ENCODE data around the gene KCNH2. TPM values are rescaled to one million over a fixed set of nuclear protein-coding genes. Genes with fewer than 3 reads are reported as not detected.

The KCNH2 gene
- total and polyA plus RNA-seq, 8 donors, result 4.0 to 77.7 (median 7.3) TPM

DNA sequence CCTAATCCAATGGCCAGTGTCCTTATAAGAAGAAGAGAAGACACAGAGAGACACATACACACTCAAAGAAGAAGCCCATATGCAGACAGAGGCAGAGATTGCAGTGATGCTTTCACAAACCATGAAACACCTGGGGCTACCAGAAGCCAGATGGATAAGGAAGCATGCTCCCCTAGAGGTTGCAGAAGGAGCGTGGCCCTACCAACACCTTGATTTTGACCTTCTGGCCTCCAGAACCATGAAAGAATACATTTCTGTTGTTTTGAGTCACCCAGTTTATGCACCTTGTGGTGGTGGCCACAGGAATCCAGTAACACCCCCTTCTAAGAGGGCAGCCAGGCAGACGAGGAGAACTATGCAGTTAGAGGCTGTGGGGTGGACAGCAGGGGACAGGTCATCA lies 82.3 kb downstream of the KCNH2 start:
- WGBS, 5 donors, result 49 to 67% (median 56%) methylated on average over 2 of the region's 2 CpGs
- no peak overlapping the region for H3K4me3 ChIP-seq
- H3K4me1 ChIP-seq, result peaks cover 0 to 14% (median 10%) of the 10 kb centered on the region in 4 donors
- H3K27me3 ChIP-seq, result peaks cover 0 to 36% (median 10%) of the 10 kb centered on the region in 3 donors
- H3K36me3 ChIP-seq, result no peaks in the 10 kb centered on the region
- peaks cover 0 to 13% (median 5%) of the 10 kb centered on the region in 4 donors for H3K9me3 ChIP-seq
- no peak overlapping the region for H3K27ac ChIP-seq
- no peak for DNase-seq
- intact Hi-C loops (cut with DNase I; ENCODE audit: low total_unique reads), result loop anchor here (5.0 kb wide), 1 partner anchor 91 kb away; no protein-coding TSS in a partner anchor
- TF ChIP-seq POLR2A (IDR thresholded peaks at IDR 0.05) (no peak), EP300 (IDR thresholded peaks at IDR 0.05) (no peak), POLR2AphosphoS5 (IDR thresholded peaks at IDR 0.05) (no peak)
- TF ChIP-seq, protein P1, sequence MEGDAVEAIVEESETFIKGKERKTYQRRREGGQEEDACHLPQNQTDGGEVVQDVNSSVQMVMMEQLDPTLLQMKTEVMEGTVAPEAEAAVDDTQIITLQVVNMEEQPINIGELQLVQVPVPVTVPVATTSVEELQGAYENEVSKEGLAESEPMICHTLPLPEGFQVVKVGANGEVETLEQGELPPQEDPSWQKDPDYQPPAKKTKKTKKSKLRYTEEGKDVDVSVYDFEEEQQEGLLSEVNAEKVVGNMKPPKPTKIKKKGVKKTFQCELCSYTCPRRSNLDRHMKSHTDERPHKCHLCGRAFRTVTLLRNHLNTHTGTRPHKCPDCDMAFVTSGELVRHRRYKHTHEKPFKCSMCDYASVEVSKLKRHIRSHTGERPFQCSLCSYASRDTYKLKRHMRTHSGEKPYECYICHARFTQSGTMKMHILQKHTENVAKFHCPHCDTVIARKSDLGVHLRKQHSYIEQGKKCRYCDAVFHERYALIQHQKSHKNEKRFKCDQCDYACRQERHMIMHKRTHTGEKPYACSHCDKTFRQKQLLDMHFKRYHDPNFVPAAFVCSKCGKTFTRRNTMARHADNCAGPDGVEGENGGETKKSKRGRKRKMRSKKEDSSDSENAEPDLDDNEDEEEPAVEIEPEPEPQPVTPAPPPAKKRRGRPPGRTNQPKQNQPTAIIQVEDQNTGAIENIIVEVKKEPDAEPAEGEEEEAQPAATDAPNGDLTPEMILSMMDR (IDR thresholded peaks at IDR 0.05), result no peak

Other genes with a start within 250 kb of the KCNH2 start
- gene GIMAP5, start 240.9 kb downstream of the KCNH2 start, total RNA-seq, result 10 to 100 TPM in 4 of 5 donors, 1 to 10 TPM in 1; 7.0 to 25.2 (median 20.9) TPM
- gene GIMAP5, start 240.9 kb downstream of the KCNH2 start, polyA plus RNA-seq, result 10 to 100 TPM; 10.0 to 16.3 (median 14.0) TPM
- 100 to 1,000 TPM in 1 of 5 donors, 10 to 100 TPM in 4; 59.3 to 108 (median 87.6) TPM for gene TMEM176B, start 178.0 kb downstream of the KCNH2 start, total RNA-seq
- gene TMEM176B, start 178.0 kb downstream of the KCNH2 start, polyA plus RNA-seq, result 100 to 1,000 TPM in 1 of 3 donors, 10 to 100 TPM in 2; 29.4 to 157 (median 90.1) TPM
- 100 to 1,000 TPM in 1 of 5 donors, 10 to 100 TPM in 4; 14.7 to 116 (median 35.8) TPM for gene TMEM176A, start 177.6 kb downstream of the KCNH2 start, total RNA-seq
- 10 to 100 TPM; 21.4 to 92.0 (median 62.0) TPM for gene TMEM176A, start 177.6 kb downstream of the KCNH2 start, polyA plus RNA-seq
- gene AOC1, start 125.8 kb downstream of the KCNH2 start, total RNA-seq, result 100 to 1,000 TPM in 1 of 5 donors, 1 to 10 TPM in 1, under 1 TPM in 1, not detected in 2; 0.72 to 105 (median 4.6) TPM
- gene AOC1, start 125.8 kb downstream of the KCNH2 start, polyA plus RNA-seq, result 1 to 10 TPM in 1 of 3 donors, under 1 TPM in 2; 0.31 to 1.3 (median 0.46) TPM
- 10 to 100 TPM in 3 of 5 donors, 1 to 10 TPM in 2; 6.2 to 45.1 (median 27.7) TPM for gene NOS3, start 12.7 kb upstream of the KCNH2 start, total RNA-seq
- 1 to 10 TPM; 2.5 to 5.3 (median 4.4) TPM for gene NOS3, start 12.7 kb upstream of the KCNH2 start, polyA plus RNA-seq
- 10 to 100 TPM in 1 of 5 donors, under 1 TPM in 1, not detected in 3; 0.55 to 33.0 TPM for gene ATG9B, start 46.2 kb upstream of the KCNH2 start, total RNA-seq
- gene ATG9B, start 46.2 kb upstream of the KCNH2 start, polyA plus RNA-seq, result 10 to 100 TPM in 1 of 3 donors, under 1 TPM in 1, not detected in 1; 0.31 to 17.1 TPM
- 10 to 100 TPM; 14.1 to 57.2 (median 33.9) TPM for gene ABCB8, start 50.1 kb upstream of the KCNH2 start, total RNA-seq
- 10 to 100 TPM in 1 of 3 donors, 1 to 10 TPM in 2; 9.5 to 19.1 (median 10.0) TPM for gene ABCB8, start 50.1 kb upstream of the KCNH2 start, polyA plus RNA-seq
- gene ASIC3, start 70.2 kb upstream of the KCNH2 start, total RNA-seq, result 10 to 100 TPM in 2 of 5 donors, under 1 TPM in 3; 0.29 to 25.9 (median 0.43) TPM
- 1 to 10 TPM; 2.7 to 4.7 (median 3.7) TPM for gene ASIC3, start 70.2 kb upstream of the KCNH2 start, polyA plus RNA-seq
- 10 to 100 TPM in 2 of 5 donors, 1 to 10 TPM in 1, under 1 TPM in 1, not detected in 1; 0.87 to 46.1 (median 11.0) TPM for gene CDK5, start 79.6 kb upstream of the KCNH2 start, total RNA-seq
- 10 to 100 TPM in 2 of 3 donors, 1 to 10 TPM in 1; 8.3 to 13.3 (median 11.8) TPM for gene CDK5, start 79.6 kb upstream of the KCNH2 start, polyA plus RNA-seq
- gene SLC4A2, start 81.3 kb upstream of the KCNH2 start, total RNA-seq, result 100 to 1,000 TPM in 4 of 5 donors, 10 to 100 TPM in 1; 65.9 to 296 (median 128) TPM
- gene SLC4A2, start 81.3 kb upstream of the KCNH2 start, polyA plus RNA-seq, result 100 to 1,000 TPM; 121 to 157 (median 124) TPM
- gene FASTK, start 102.5 kb upstream of the KCNH2 start, total RNA-seq, result 100 to 1,000 TPM in 3 of 5 donors, 10 to 100 TPM in 2; 40.0 to 415 (median 116) TPM
- gene FASTK, start 102.5 kb upstream of the KCNH2 start, polyA plus RNA-seq, result 100 to 1,000 TPM in 2 of 3 donors, 10 to 100 TPM in 1; 70.3 to 149 (median 129) TPM
- gene TMUB1, start 105.2 kb upstream of the KCNH2 start, total RNA-seq, result 10 to 100 TPM; 12.7 to 78.2 (median 42.9) TPM
- 10 to 100 TPM; 69.6 to 86.8 (median 72.4) TPM for gene TMUB1, start 105.2 kb upstream of the KCNH2 start, polyA plus RNA-seq
- gene AGAP3, start 108.2 kb upstream of the KCNH2 start, total RNA-seq, result 100 to 1,000 TPM in 2 of 5 donors, 10 to 100 TPM in 3; 32.5 to 342 (median 83.9) TPM
- 10 to 100 TPM; 36.0 to 60.8 (median 45.8) TPM for gene AGAP3, start 108.2 kb upstream of the KCNH2 start, polyA plus RNA-seq
- gene GBX1, start 189.4 kb upstream of the KCNH2 start, total RNA-seq, result not detected
- gene GBX1, start 189.4 kb upstream of the KCNH2 start, polyA plus RNA-seq, result not detected
- not detected for gene ASB10, start 208.9 kb upstream of the KCNH2 start, total RNA-seq
- gene ASB10, start 208.9 kb upstream of the KCNH2 start, polyA plus RNA-seq, result under 1 TPM in 1 of 3 donors, not detected in 2; 0.05 TPM
- gene H2BK1, start 232.2 kb upstream of the KCNH2 start, total RNA-seq, result not detected
- not detected for gene H2BK1, start 232.2 kb upstream of the KCNH2 start, polyA plus RNA-seq
- gene ABCF2, start 248.9 kb upstream of the KCNH2 start, total RNA-seq, result 10 to 100 TPM in 3 of 5 donors, 1 to 10 TPM in 2; 5.2 to 28.0 (median 13.4) TPM
- gene ABCF2, start 248.9 kb upstream of the KCNH2 start, polyA plus RNA-seq, result 10 to 100 TPM; 14.3 to 16.3 (median 16.1) TPM

All from stomach (tissue), 9 donors.